GM12891 (cell line): ENCODE results near the gene GPR34.

ENCODE experiments used
- POLR2A ChIP-seq: IDR thresholded peaks from 2 replicates; pipeline ENCODE4 v1.6.1; 2011; ENCODE audit warnings: low read depth, low read length, control low read depth
- POLR2AphosphoS5 ChIP-seq: IDR thresholded peaks from 2 replicates; pipeline ENCODE4 v1.6.1; 2011; ENCODE audit warnings: low read depth, low read length, control low read depth
- POU2F2 ChIP-seq: IDR thresholded peaks from 2 replicates; pipeline ENCODE4 v1.6.1; 2011; ENCODE audit warnings: low read depth, mild to moderate bottlenecking, control low read depth, low read length, moderate library complexity
- SPI1 ChIP-seq: IDR thresholded peaks from 2 replicates; pipeline ENCODE4 v1.6.1; 2011; ENCODE audit warnings: low read depth, low read length, control low read depth
- TAF1 ChIP-seq: IDR thresholded peaks from 2 replicates; pipeline ENCODE4 v1.6.1; 2011; ENCODE audit warnings: low read depth, low read length, control low read depth

DNA sequence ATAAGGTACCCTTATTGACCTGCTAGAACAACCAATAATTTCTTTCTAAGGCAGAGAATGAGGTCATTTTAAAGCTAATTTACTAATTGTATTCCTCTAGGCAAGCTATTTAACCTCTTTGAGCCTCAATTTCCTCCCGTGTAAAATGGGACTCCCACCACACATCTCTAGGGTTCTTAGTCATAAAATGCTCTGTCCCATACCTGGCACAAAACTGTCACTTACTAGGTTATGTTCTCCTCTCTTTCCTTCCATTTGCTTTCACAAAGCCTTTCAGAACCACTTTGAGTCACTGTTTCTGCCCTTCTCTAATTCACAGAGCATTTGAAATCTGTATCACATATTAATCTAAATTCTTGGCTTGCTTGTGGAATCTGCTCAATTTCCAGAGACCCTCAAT is 32.8 kb downstream of the GPR34 start:
- TF ChIP-seq TAF1 (no peak), POLR2AphosphoS5 (no peak), POLR2A (no peak), SPI1 (no peak), POU2F2 (no peak)
